Suprapubic skin (tissue), 4 donors: ENCODE measurements around the gene SORT1. TPM values are rescaled to one million over a fixed set of nuclear protein-coding genes. Genes with fewer than 3 reads are reported as not detected.

Experiments
- DNase-seq, 2 donors: peaks; one replicate each; pipeline ENCODE4 v3.0.0-alpha.2; 2019; ENCODE audit warnings: low spot score in 2 of 2
- H3K27ac ChIP-seq: fragments of 200-600 bp; sonication (generic); one replicate; pipeline ENCODE4 v1.5.1; 2019
- H3K27me3 ChIP-seq: fragments of 200-600 bp; sonication (generic); one replicate; pipeline ENCODE4 v1.5.1; 2019
- H3K36me3 ChIP-seq: fragments of 200-600 bp; sonication (generic); one replicate; pipeline ENCODE4 v1.5.1; 2019
- H3K4me1 ChIP-seq: fragments of 200-600 bp; sonication (generic); one replicate; pipeline ENCODE4 v1.5.1; 2019
- H3K4me3 ChIP-seq: fragments of 200-600 bp; sonication (generic); one replicate; pipeline ENCODE4 v1.5.1; 2019; ENCODE audit warnings: mild to moderate bottlenecking
- H3K9me3 ChIP-seq: fragments of 200-600 bp; sonication (generic); one replicate; pipeline ENCODE4 v1.5.1; 2019
- EP300 ChIP-seq: sonication (generic); formaldehyde crosslinking; IDR thresholded peaks from one replicate; pipeline ENCODE4 v1.6.1; 2017; ENCODE audit warnings: antibody characterized with exemption
- POLR2A ChIP-seq, 2 donors: fragments of 450-650 bp; IDR thresholded peaks; one replicate each; pipeline ENCODE4 v1.6.1; 2017; ENCODE audit warnings: antibody characterized with exemption in 2 of 2, mild to moderate bottlenecking in 2 of 2, moderate library complexity in 2 of 2
- POLR2AphosphoS5 ChIP-seq, 3 donors: sonication (generic); formaldehyde crosslinking; IDR thresholded peaks; one replicate each; pipeline ENCODE4 v1.6.1; 2017; ENCODE audit warnings: antibody characterized with exemption in 3 of 3
- WGBS: methylation state at CpG from one replicate; pipeline ENCODE4 v1.1.5; 2018; 5-methylcytosine and 5-hydroxymethylcytosine counted together
- total RNA-seq, 4 donors: library from RNA; depleted of rRNA; stranded (reverse); fragments of >200 nt; gene quantifications; one replicate each; pipeline ENCODE4 v1.1.0, GENCODE V29; 2016
- TF ChIP-seq, protein P1 (sequence below), 2 donors: fragments of 200-600 bp in 1 of 2; fragments of 450-650 bp in 1 of 2; sonication (generic) in 1 of 2; IDR thresholded peaks; one replicate each; pipeline ENCODE4 v1.5.1; 2016 to 2019; ENCODE audit warnings: antibody characterized with exemption in 2 of 2, mild to moderate bottlenecking in 1 of 2, moderate library complexity in 1 of 2

SORT1 gene
- total RNA-seq, 4 donors from 2014 or later: 27.8 to 52.7 (median 34.5) TPM

DNA sequence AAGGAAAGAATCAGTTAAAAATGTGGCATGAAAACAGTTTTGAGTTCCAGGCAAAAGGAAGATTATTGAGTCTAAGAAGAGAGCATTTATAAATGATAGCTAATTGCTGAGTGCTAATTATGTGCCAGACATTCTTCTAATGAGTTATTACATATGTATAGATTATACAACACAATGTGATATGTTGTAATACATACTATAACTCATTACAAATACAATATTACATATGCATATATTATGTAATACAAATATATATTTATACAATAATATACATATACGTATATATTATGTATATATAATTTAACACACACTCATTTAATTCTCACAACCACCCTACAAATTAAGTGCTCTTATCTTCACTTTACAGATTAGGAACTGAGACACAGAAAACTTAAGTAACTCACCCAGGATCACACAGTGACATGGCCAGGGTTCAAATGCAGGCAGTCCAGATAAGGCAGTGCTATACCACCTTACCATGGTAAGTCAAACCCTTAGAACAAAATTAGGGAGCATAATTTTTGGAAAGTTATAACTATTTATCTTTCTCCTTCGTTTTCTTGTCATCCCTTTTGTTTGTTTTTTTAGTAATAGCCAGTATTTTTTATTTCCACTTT, 4.0 kb downstream of the SORT1 start:
- peak overlapping the region; percentile 85 for H3K27ac ChIP-seq
- DNase-seq: no peak
- TF ChIP-seq, protein P1, sequence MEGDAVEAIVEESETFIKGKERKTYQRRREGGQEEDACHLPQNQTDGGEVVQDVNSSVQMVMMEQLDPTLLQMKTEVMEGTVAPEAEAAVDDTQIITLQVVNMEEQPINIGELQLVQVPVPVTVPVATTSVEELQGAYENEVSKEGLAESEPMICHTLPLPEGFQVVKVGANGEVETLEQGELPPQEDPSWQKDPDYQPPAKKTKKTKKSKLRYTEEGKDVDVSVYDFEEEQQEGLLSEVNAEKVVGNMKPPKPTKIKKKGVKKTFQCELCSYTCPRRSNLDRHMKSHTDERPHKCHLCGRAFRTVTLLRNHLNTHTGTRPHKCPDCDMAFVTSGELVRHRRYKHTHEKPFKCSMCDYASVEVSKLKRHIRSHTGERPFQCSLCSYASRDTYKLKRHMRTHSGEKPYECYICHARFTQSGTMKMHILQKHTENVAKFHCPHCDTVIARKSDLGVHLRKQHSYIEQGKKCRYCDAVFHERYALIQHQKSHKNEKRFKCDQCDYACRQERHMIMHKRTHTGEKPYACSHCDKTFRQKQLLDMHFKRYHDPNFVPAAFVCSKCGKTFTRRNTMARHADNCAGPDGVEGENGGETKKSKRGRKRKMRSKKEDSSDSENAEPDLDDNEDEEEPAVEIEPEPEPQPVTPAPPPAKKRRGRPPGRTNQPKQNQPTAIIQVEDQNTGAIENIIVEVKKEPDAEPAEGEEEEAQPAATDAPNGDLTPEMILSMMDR (IDR thresholded peaks at IDR 0.05): no peak
- TF ChIP-seq POLR2AphosphoS5 (IDR thresholded peaks at IDR 0.05) (no peak), EP300 (no peak), POLR2A (IDR thresholded peaks at IDR 0.05) (no peak)
- H3K27me3 ChIP-seq: no peaks in the 10 kb centered on the region
- peaks cover 88% of the 10 kb centered on the region for H3K4me1 ChIP-seq
- no peaks in the 10 kb centered on the region for H3K9me3 ChIP-seq
- no peaks in the 10 kb centered on the region for H3K36me3 ChIP-seq
- peak overlapping the region; percentile 21 for H3K4me3 ChIP-seq
- 77% methylated on average over 2 of the region's 2 CpGs for WGBS

- 44% methylated on average over 10 of the region's 10 CpGs for WGBS
- no peaks in the 10 kb centered on the region for H3K9me3 ChIP-seq
- no peak for DNase-seq
- no peaks in the 10 kb centered on the region for H3K27me3 ChIP-seq
- TF ChIP-seq POLR2A (IDR thresholded peaks at IDR 0.05): no peak
- TF ChIP-seq, protein P1 (IDR thresholded peaks at IDR 0.05): no peak
- no peak for TF ChIP-seq EP300
- no peak for TF ChIP-seq POLR2AphosphoS5 (IDR thresholded peaks at IDR 0.05)
- peaks cover 86% of the 10 kb centered on the region for H3K4me1 ChIP-seq
- peak overlapping the region; percentile 85 for H3K27ac ChIP-seq
- H3K36me3 ChIP-seq: no peaks in the 10 kb centered on the region
- H3K4me3 ChIP-seq: peak overlapping the region; percentile 21
Observed at GRCh38 chr1:109392788-109393616, 4.7 kb downstream of the SORT1 start.

DNA sequence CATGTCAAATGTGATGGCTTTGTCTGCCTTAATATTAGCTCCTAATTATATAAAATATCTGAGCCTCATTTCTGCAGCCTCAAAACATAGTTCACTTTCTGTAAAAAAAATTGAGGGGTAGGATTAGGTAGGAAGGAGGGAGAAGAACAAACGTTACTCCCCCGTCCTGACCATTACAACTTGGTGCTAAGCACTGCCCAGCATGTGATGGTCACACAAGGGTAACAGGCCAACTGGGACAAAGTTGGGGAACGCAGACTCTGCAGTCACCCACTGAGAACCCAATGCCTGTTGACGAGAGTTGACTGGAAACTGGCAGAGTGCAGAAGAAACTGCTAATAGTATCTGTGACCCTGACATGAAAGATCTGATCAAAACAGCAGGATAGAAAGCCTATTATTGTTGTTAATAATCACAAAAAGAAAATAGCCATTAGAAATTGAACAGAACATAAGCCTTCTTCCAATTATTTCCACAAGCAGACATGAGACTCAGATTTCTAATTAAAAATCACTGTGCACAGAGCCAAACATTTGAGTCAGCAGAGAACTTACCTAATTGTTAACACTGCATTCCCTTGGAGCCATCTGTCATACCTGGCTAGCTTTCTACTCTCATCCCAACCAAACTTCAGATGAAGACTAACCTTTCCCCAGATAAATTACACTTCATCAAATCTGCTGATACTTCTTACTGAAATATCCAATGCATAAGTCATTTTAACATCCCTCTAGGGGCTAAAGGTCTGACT, 5.5 kb downstream of the SORT1 start:
- Histone ChIP-seq H3K9me3 (no peaks in the 10 kb centered on the region), H3K27ac (peak overlapping the region; percentile 85), H3K4me3 (peak overlapping the region; percentile 21), H3K4me1 (peaks cover 82% of the 10 kb centered on the region), H3K27me3 (no peaks in the 10 kb centered on the region), H3K36me3 (no peaks in the 10 kb centered on the region)
- TF ChIP-seq EP300 (no peak), POLR2AphosphoS5 (IDR thresholded peaks at IDR 0.05) (no peak), POLR2A (IDR thresholded peaks at IDR 0.05) (no peak)
- TF ChIP-seq, protein P1 (IDR thresholded peaks at IDR 0.05): no peak
- 63% methylated on average over 4 of the region's 4 CpGs for WGBS
- no peak for DNase-seq

- Histone ChIP-seq H3K4me3 (peak overlapping the region; percentile 21), H3K36me3 (no peaks in the 10 kb centered on the region), H3K4me1 (peaks cover 80% of the 10 kb centered on the region), H3K27me3 (no peaks in the 10 kb centered on the region), H3K27ac (peak overlapping the region; percentile 85), H3K9me3 (no peaks in the 10 kb centered on the region)
- no peak for DNase-seq
- TF ChIP-seq, protein P1 (IDR thresholded peaks at IDR 0.05): no peak
- TF ChIP-seq EP300 (no peak), POLR2A (IDR thresholded peaks at IDR 0.05) (no peak), POLR2AphosphoS5 (IDR thresholded peaks at IDR 0.05) (no peak)
Observed at GRCh38 chr1:109391626-109392025, 6.1 kb downstream of the SORT1 start.

DNA sequence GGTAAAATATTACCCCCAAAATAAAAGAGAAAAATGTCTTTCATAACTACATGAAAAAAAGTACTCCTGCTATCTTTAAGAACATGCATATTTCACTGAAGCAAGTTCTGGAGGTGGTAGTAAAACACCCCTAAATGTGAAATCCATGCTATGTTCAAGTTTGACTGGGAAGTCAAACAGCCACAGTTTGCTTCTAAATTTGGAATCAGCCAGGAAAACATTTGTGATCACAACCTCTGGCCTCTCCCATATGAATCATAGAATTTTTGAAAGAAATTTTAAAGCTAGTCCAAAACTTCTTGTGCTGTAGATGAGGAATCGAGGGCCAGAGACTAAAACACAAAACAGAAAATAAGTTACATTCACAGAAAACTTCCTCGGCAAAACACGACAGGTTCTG, 6.6 kb downstream of the SORT1 start:
- WGBS: 45% methylated on average over 3 of the region's 3 CpGs
- Histone ChIP-seq H3K36me3 (no peaks in the 10 kb centered on the region), H3K4me3 (peak overlapping the region; percentile 21), H3K27ac (peak overlapping the region; percentile 85), H3K27me3 (no peaks in the 10 kb centered on the region), H3K9me3 (no peaks in the 10 kb centered on the region), H3K4me1 (peaks cover 80% of the 10 kb centered on the region)
- DNase-seq: no peak
- TF ChIP-seq POLR2A (IDR thresholded peaks at IDR 0.05) (no peak), POLR2AphosphoS5 (IDR thresholded peaks at IDR 0.05) (no peak), EP300 (no peak)
- TF ChIP-seq, protein P1 (IDR thresholded peaks at IDR 0.05): no peak
